K562 (cell line): ENCODE measurements around the gene USP19. TPM values are rescaled to one million over a fixed set of nuclear protein-coding genes. Genes with fewer than 3 reads are reported as not detected.

Experiments
- ATAC-seq: fragments of 200-7000 bp; cut with Tn5 transposase; 3 replicates; pipeline ENCODE4 v1.9.1; 2020; ENCODE audit warnings: moderate library complexity
- BruUV-seq: library from RNA; stranded (reverse); fragments of 400-500 nt; replicated peaks from 2 replicates; lab custom pipeline; 2021; lab: Mats Ljungman, UMichigan
- CTCF ChIA-PET: fragments of 300-600 bp; formaldehyde crosslinking; extraction: SDS; loops from one replicate; lab custom pipeline; 2021; ENCODE audit warnings: low intra/inter-chr PET ratio; lab: Yijun Ruan, JAX
- POLR2A ChIA-PET: fragments of 300-600, 350-650 bp; sonication (Branson Sonifier 250); formaldehyde crosslinking; extraction: SDS; loops from one replicate; lab custom pipeline; 2021; ENCODE audit warnings: antibody characterized with exemption, inconsistent platforms; lab: Yijun Ruan, JAX
- DNase-seq, 4 experiments: peaks; one replicate each; pipeline versions ENCODE4 v3.0.0 to v3.0.0-alpha.2; 2011 to 2018; ENCODE audit warnings: low spot score in 3 of 4, mixed read lengths in 3 of 4; ENCODE audit errors: extremely low read depth in 1 of 4
- FAIRE-seq: peaks from 2 replicates; lab custom pipeline; 2011; peaks lifted over from hg19 to GRCh38; lab: Jason Lieb, UNC
- H2AFZ ChIP-seq: 2 replicates; pipeline ENCODE4 v1.6.0; 2011; ENCODE audit warnings: low read depth, low read length, control low read depth, inconsistent platforms
- H3K27ac ChIP-seq: fragments of 200-600 bp; 3 replicates; pipeline ENCODE4 v1.8.0; 2011; ENCODE audit warnings: low read depth, mild to moderate bottlenecking, control low read depth, inconsistent platforms, low read length, moderate library complexity, mixed read lengths; ENCODE audit errors: extremely low read depth
- H3K27me3 ChIP-seq, 2 experiments: fragments of 300-600 bp in 1 of 2; 2 replicates in 1 of 2; 3 replicates in 1 of 2; pipeline versions ENCODE4 v1.6.0 to v1.8.0; 2011; ENCODE audit warnings: inconsistent platforms in 2 of 2, low read length in 2 of 2, mild to moderate bottlenecking in 1 of 2, mixed read lengths in 1 of 2, moderate library complexity in 1 of 2; ENCODE audit not compliant: control insufficient read depth in 2 of 2, insufficient read depth in 2 of 2
- H3K36me3 ChIP-seq: fragments of 300-600 bp; 3 replicates; pipeline ENCODE4 v1.8.0; 2011; ENCODE audit warnings: mild to moderate bottlenecking, low read length, inconsistent platforms; ENCODE audit not compliant: control insufficient read depth, insufficient read depth
- H3K4me1 ChIP-seq, 2 experiments: fragments of 200-600 bp in 1 of 2; replicated peaks in 1 of 2; 2 replicates in 1 of 2; 3 replicates in 1 of 2; pipeline versions ENCODE4 v1.5.1 to v1.8.0; 2011; ENCODE audit warnings: inconsistent platforms in 2 of 2, low read length in 2 of 2, mild to moderate bottlenecking in 1 of 2, mixed read lengths in 1 of 2, moderate library complexity in 1 of 2; ENCODE audit not compliant: control insufficient read depth in 2 of 2, insufficient read depth in 2 of 2
- H3K4me2 ChIP-seq: 2 replicates; pipeline ENCODE4 v1.6.1; 2011; ENCODE audit warnings: low read length, control low read depth, inconsistent platforms, mixed read lengths; ENCODE audit not compliant: insufficient read depth
- H3K4me3 ChIP-seq: fragments of 200-600 bp; sonication (generic), shearing (Covaris generic); 2 replicates; pipeline ENCODE4 v1.5.1; 2016; ENCODE audit warnings: control low read depth, inconsistent platforms
- H3K79me2 ChIP-seq: fragments of 200-600 bp; 3 replicates; pipeline ENCODE4 v1.8.0; 2011; ENCODE audit warnings: low read length, inconsistent platforms; ENCODE audit not compliant: control insufficient read depth, insufficient read depth
- H3K9ac ChIP-seq, 2 experiments: 2 replicates each; pipeline versions ENCODE4 v1.6.0 to v1.6.1; 2011; ENCODE audit warnings: low read depth in 2 of 2, low read length in 2 of 2, control low read depth in 1 of 2, inconsistent platforms in 1 of 2, mild to moderate bottlenecking in 1 of 2, mixed read lengths in 1 of 2; ENCODE audit not compliant: insufficient read depth in 1 of 2
- H3K9me1 ChIP-seq: one replicate; pipeline ENCODE4 v1.6.0; 2011; ENCODE audit warnings: inconsistent platforms, mild to moderate bottlenecking, low read length, moderate library complexity; ENCODE audit not compliant: control insufficient read depth, insufficient read depth
- H3K9me3 ChIP-seq: replicated peaks from 2 replicates; pipeline ENCODE4 v1.5.1; 2011; ENCODE audit warnings: low read depth, low read length, inconsistent platforms; ENCODE audit not compliant: control insufficient read depth, insufficient read depth
- H4K20me1 ChIP-seq: replicated peaks from 2 replicates; pipeline ENCODE4 v1.6.1; 2011; ENCODE audit warnings: low read length, inconsistent platforms, mixed read lengths; ENCODE audit not compliant: control insufficient read depth, insufficient read depth
- CEBPG ChIP-seq, 3 experiments: fragments of 200-800 bp in 1 of 3; sonication (Bioruptor generic) in 1 of 3; sonication (generic) in 1 of 3; formaldehyde crosslinking in 1 of 3; IDR thresholded peaks in 2 of 3; conservative IDR thresholded peaks in 1 of 3; 2 replicates each; pipeline versions ENCODE4 v1.6.1 to v1.8.0; 2016 to 2022; ENCODE audit warnings: missing compliant biosample characterization in 2 of 3, missing genetic modification characterization in 2 of 3, mild to moderate bottlenecking in 1 of 3, missing genetic modification reagents in 1 of 3
- EP400 ChIP-seq: fragments of 450-650 bp; IDR thresholded peaks from 2 replicates; pipeline ENCODE4 v1.6.1; 2017; ENCODE audit warnings: antibody characterized with exemption, mild to moderate bottlenecking, moderate library complexity
- HDGF ChIP-seq: fragments of 450-650 bp; IDR thresholded peaks from 2 replicates; pipeline ENCODE4 v1.6.1; 2016
- JUNB ChIP-seq: fragments of 450-650 bp; formaldehyde crosslinking; conservative IDR thresholded peaks from 2 replicates; pipeline ENCODE4 v1.4.0; 2020; ENCODE audit warnings: mild to moderate bottlenecking
- SUPT5H ChIP-seq: fragments of 450-650 bp; IDR thresholded peaks from 2 replicates; pipeline ENCODE4 v1.6.1; 2016
- ZNF124 ChIP-seq: sonication (generic); formaldehyde crosslinking; IDR thresholded peaks from 2 replicates; pipeline ENCODE4 v1.8.1; 2022; ENCODE audit warnings: missing genetic modification reagents
- WGBS: fragments of 100-300 bp; shearing (Covaris generic); methylation state at CpG from one replicate; pipeline ENCODE4 v1.1.6; 2016; ENCODE audit warnings: low coverage, mixed read lengths; ENCODE audit not compliant: insufficient coverage; ENCODE audit errors: missing lambda C conversion rate; 5-methylcytosine and 5-hydroxymethylcytosine counted together
- in situ Hi-C: fragments of 300-500 bp; cut with MboI; formaldehyde crosslinking; loops from 4 replicates; pipeline ENCODE4 v1.15.0; 2018; ENCODE audit warnings: inconsistent platforms, mixed read lengths
- intact Hi-C: fragments of 100-400 bp; cut with micrococcal nuclease; formaldehyde crosslinking; loops from 2 replicates; pipeline ENCODE4 v1.14.2; 2022
- polyA plus RNA-seq, 8 experiments: library from polyadenylated mRNA; depleted of rRNA in 4 of 8; stranded (reverse) in 5 of 8; unstranded in 3 of 8; fragments of >200 nt; fragmentation: Nextera tagmentation in 2 of 8; fragmentation: Illumina TruSeq in 1 of 8; extraction: Ambion mirVana in 2 of 8; extraction: Trizol in 1 of 8; gene quantifications; 2 replicates each; pipeline versions ENCODE4 v1.2.1 to v1.2.3, GENCODE V29; 2011 to 2014; ENCODE audit warnings: inconsistent platforms in 1 of 8, missing spikeins in 1 of 8
- total RNA-seq, 7 experiments: library from RNA; depleted of rRNA in 6 of 7; stranded (reverse); fragments of >200 nt in 6 of 7; fragmentation: Illumina TruSeq in 2 of 7; extraction: Trizol in 2 of 7; gene quantifications; 2 replicates each; pipeline versions ENCODE4 v1.2.1 to v1.2.3, GENCODE V29; 2011 to 2021; ENCODE audit warnings: low replicate concordance in 1 of 7
- TF ChIP-seq, protein P1 (sequence below), 2 experiments: fragments of 450-650 bp in 1 of 2; sonication (generic) in 1 of 2; formaldehyde crosslinking in 1 of 2; IDR thresholded peaks in 1 of 2; conservative IDR thresholded peaks in 1 of 2; 2 replicates each; pipeline versions ENCODE4 v1.6.1 to v1.8.1; 2016 to 2023; ENCODE audit warnings: mild to moderate bottlenecking in 2 of 2, moderate library complexity in 2 of 2, inconsistent platforms in 1 of 2, missing genetic modification reagents in 1 of 2

The USP19 gene
- total and polyA plus RNA-seq, 9 of the 15 experiments (the other 6 are each of a cell fraction or from before 2014, with no cell fraction given): 0.24 to 65.9 (median 36.9) TPM

DNA sequence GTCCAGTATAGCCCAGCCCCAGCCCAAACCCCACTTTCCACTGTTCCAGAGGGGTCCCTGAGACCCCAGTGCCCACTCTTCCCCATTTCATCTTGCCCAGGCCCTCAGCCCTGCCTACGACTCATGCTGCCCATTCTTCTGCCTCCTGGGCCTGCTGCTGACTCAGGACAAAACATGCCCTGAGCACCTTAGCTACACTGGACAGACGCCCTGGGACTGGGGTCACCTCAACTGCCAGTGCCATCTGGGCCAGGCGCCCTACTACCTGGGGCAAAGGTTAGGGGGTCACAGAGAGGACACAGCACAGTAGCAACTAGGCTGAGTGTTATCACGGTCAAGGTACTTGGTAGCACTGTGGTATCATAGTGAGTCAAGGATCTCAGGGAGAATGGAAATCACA lies 14.9 kb upstream of the USP19 start:
- no peak overlapping the region for H3K4me2 ChIP-seq
- H3K27ac ChIP-seq: no peak overlapping the region
- no peaks in the 10 kb centered on the region; the same call in 2 of the 3 replicates for H3K79me2 ChIP-seq
- H3K4me3 ChIP-seq: no peak overlapping the region
- WGBS: 44% methylated on average over 4 of the region's 4 CpGs
- H2AFZ ChIP-seq: no peak overlapping the region
- FAIRE-seq: no peak
- no peaks in the 10 kb centered on the region for H3K9me3 ChIP-seq
- DNase-seq: no peak
- CTCF ChIA-PET: no interaction called here
- H3K36me3 ChIP-seq: no peaks in the 10 kb centered on the region
- no peak for ATAC-seq
- no peak for TF ChIP-seq EP400
- TF ChIP-seq JUNB: no peak
- TF ChIP-seq HDGF: no peak
- TF ChIP-seq CEBPG (CRISPR knock-in tag; IDR thresholded peaks at IDR 0.05): no peak
- no peak for TF ChIP-seq CEBPG (tag; conservative IDR thresholded peaks at IDR 0.05 in 1 of 2, IDR thresholded peaks at IDR 0.05 in 1 of 2)
- TF ChIP-seq, protein P1, sequence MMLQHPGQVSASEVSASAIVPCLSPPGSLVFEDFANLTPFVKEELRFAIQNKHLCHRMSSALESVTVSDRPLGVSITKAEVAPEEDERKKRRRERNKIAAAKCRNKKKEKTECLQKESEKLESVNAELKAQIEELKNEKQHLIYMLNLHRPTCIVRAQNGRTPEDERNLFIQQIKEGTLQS (IDR thresholded peaks at IDR 0.05): no peak
- TF ChIP-seq, protein P1 (CRISPR knock-in tag; conservative IDR thresholded peaks at IDR 0.05): no peak
- no peak for TF ChIP-seq ZNF124 (CRISPR knock-in tag)
- no peak for TF ChIP-seq SUPT5H
- intact Hi-C loops (no loop called here), in situ Hi-C loops (no loop called here)
- peaks cover 0 to 5% of the 10 kb centered on the region in 2 experiments; a peak in 1 of 5 replicates for H3K27me3 ChIP-seq
- no peaks in the 10 kb centered on the region for H3K9me1 ChIP-seq
- POLR2A ChIA-PET: interaction anchor here (0.7 kb wide), 2 partner anchors 162 to 288 kb away, joined by 3 read pairs; partner anchors contain the start of gene PRKAR2A
- no peak overlapping the region; a peak in 1 of 4 replicates for H3K9ac ChIP-seq
- peaks cover 2 to 29% of the 10 kb centered on the region in 2 experiments; a peak in 4 of 5 replicates for H3K4me1 ChIP-seq
- no peaks in the 10 kb centered on the region for H4K20me1 ChIP-seq
- no TSS peak for BruUV-seq
